ENCODE measurements around the gene SSTR4.

DNA sequence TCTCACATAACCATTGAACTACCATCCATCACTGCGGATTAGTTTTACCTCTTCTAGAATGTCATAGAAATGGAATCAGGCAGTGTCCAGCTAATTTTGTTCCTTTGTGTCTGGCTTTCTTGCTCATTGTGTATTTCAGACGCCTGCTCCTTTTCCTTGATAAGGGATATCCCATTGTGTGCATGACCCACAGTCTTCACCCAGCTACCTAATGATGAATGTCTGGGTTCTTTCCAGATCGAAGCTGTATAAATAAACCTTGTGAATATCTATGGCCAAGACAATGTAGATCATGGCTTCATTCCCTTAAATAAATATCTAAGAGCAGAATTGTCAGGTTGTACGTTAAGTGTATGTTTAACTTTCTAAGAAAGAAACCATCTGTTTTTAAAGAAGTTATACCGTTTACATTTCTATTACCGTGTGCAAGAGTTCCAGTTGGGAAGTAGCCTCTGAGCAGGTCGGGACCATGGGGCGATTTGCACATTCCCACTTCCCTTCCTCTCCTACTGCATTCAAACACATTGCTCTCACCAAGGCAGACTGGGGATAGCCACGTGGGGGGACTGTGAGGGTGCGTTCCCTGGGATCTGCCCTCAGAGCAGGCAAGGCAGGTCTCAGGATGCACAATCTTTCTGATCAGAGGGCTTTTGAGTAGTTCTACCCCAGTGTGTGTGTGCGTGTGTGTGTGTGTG, 37.9 kb downstream of the SSTR4 start:
- TF ChIP-seq, protein P1, sequence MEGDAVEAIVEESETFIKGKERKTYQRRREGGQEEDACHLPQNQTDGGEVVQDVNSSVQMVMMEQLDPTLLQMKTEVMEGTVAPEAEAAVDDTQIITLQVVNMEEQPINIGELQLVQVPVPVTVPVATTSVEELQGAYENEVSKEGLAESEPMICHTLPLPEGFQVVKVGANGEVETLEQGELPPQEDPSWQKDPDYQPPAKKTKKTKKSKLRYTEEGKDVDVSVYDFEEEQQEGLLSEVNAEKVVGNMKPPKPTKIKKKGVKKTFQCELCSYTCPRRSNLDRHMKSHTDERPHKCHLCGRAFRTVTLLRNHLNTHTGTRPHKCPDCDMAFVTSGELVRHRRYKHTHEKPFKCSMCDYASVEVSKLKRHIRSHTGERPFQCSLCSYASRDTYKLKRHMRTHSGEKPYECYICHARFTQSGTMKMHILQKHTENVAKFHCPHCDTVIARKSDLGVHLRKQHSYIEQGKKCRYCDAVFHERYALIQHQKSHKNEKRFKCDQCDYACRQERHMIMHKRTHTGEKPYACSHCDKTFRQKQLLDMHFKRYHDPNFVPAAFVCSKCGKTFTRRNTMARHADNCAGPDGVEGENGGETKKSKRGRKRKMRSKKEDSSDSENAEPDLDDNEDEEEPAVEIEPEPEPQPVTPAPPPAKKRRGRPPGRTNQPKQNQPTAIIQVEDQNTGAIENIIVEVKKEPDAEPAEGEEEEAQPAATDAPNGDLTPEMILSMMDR (IDR thresholded peaks at IDR 0.05) = no peak
- no peak for TF ChIP-seq POLR2A (IDR thresholded peaks at IDR 0.05)
- TF ChIP-seq POLR2AphosphoS5 (IDR thresholded peaks at IDR 0.05) = no peak
